SK-N-MC (cell line): ENCODE results near the gene MIA3.
"Not testable (repeated sequence)": the region's sequence is repeated elsewhere in the genome, so short reads cannot be mapped to it uniquely, and the experiment has no call there.

Experiments used
- DNase-seq: peaks from one replicate; pipeline ENCODE4 v3.0.0-alpha.2; 2011; ENCODE audit warnings: low read depth, low spot score
- H3K27ac ChIP-seq: fragments of 200-600 bp; sonication (generic); 2 replicates; pipeline ENCODE4 v1.5.1; 2016; ENCODE audit warnings: mixed run types
- H3K36me3 ChIP-seq: fragments of 200-600 bp; sonication (generic); 2 replicates; pipeline ENCODE4 v1.6.1; 2017; ENCODE audit warnings: antibody characterized with exemption, low read length, mixed read lengths; ENCODE audit not compliant: insufficient read depth
- H3K4me3 ChIP-seq: fragments of 200-600 bp; sonication (generic); 2 replicates; pipeline ENCODE4 v1.5.1; 2016
- H3K9ac ChIP-seq: fragments of 200-600 bp; sonication (generic); 2 replicates; pipeline ENCODE4 v1.8.0; 2017; ENCODE audit warnings: mixed run types, mixed read lengths; ENCODE audit not compliant: insufficient read length
- H3K9me3 ChIP-seq: fragments of 200-600 bp; sonication (generic); 2 replicates; pipeline ENCODE4 v1.6.1; 2017; ENCODE audit warnings: low read depth, mild to moderate bottlenecking, antibody characterized with exemption, low read length, moderate library complexity, mixed read lengths
- EZH2 ChIP-seq: fragments of 200-600 bp; sonication (generic); IDR thresholded peaks from one replicate; pipeline ENCODE4 v1.6.1; 2017; ENCODE audit warnings: antibody characterized with exemption
- FOXP2 ChIP-seq: optimal IDR thresholded peaks from 2 replicates; pipeline ENCODE3; 2011; ENCODE audit warnings: mild to moderate bottlenecking, moderate library complexity; ENCODE audit not compliant: insufficient read depth; ENCODE audit errors: extremely low read length, control extremely low read depth
- POLR2AphosphoS5 ChIP-seq: IDR thresholded peaks from 2 replicates; pipeline ENCODE4 v1.6.1; 2012; ENCODE audit warnings: mild to moderate bottlenecking, low read depth, low read length, borderline replicate concordance

MIA3 gene

GRCh38 chr1:222589462-222590302 lies 28.2 kb upstream of the MIA3 start, which contains the start of gene TAF1A:
Gene TAF1A, minus strand, starts transcription at chr1:222589933.
- DNase-seq, result peak; percentile 44
- Histone ChIP-seq H3K9ac (peak within 1 kb of the TSS; percentile 78), H3K36me3 (peaks cover 34% of the 10 kb centered on the region), H3K4me3 (peak within 1 kb of the TSS; percentile 98), H3K27ac (peak within 1 kb of the TSS; percentile 78), H3K9me3 (no peaks in the 10 kb centered on the region)
- TF ChIP-seq FOXP2 (no peak), POLR2AphosphoS5 (peak; percentile 86)

DNA sequence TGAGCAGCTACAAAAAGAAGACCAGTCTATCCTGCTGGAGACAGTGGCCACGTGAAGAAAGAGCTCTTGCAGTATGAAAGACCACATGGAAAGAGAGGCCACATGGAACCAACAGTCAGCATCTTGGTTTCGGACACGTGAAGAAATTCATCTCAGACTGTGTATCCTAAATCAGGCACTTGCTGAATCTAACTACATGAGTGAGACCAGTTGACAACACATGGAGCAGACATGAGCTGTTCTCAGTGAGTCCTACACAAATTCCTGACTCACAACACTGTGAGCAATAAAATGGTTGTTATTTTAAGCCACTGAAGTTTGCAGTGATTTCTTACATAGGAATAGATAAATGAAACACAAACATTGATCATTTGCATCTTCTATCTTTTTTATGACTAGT lies 25.7 kb upstream of the MIA3 start:
- H3K4me3 ChIP-seq, result no peak overlapping the region
- DNase-seq, result no peak
- TF ChIP-seq FOXP2 (no peak), EZH2 (no peak), POLR2AphosphoS5 (no peak)
- no peaks in the 10 kb centered on the region for H3K9me3 ChIP-seq
- no peak overlapping the region for H3K27ac ChIP-seq
- peaks cover 12% of the 10 kb centered on the region for H3K36me3 ChIP-seq
- H3K9ac ChIP-seq, result no peak overlapping the region

GRCh38 chr1:222594789-222595188 lies 23.1 kb upstream of the MIA3 start:
- H3K9ac ChIP-seq, result no peak overlapping the region
- no peak overlapping the region for H3K4me3 ChIP-seq
- DNase-seq, result no peak
- no peaks in the 10 kb centered on the region for H3K9me3 ChIP-seq
- no peak overlapping the region for H3K27ac ChIP-seq
- no peaks in the 10 kb centered on the region for H3K36me3 ChIP-seq
- TF ChIP-seq POLR2AphosphoS5 (no peak), FOXP2 (no peak), EZH2 (no peak)

- TF ChIP-seq POLR2AphosphoS5 (no peak), FOXP2 (no peak), EZH2 (no peak)
- Histone ChIP-seq H3K4me3 (no peak overlapping the region), H3K27ac (no peak overlapping the region), H3K9me3 (no peaks in the 10 kb centered on the region), H3K36me3 (no peaks in the 10 kb centered on the region), H3K9ac (no peak overlapping the region)
- no peak for DNase-seq
Observed at GRCh38 chr1:222596696-222597095, 21.2 kb upstream of the MIA3 start.

GRCh38 chr1:222600281-222600680 lies 17.6 kb upstream of the MIA3 start:
- no peak for DNase-seq
- Histone ChIP-seq H3K9ac (no peak overlapping the region), H3K9me3 (no peaks in the 10 kb centered on the region), H3K36me3 (no peaks in the 10 kb centered on the region), H3K4me3 (no peak overlapping the region), H3K27ac (no peak overlapping the region)
- no peak for TF ChIP-seq POLR2AphosphoS5

- no peak overlapping the region for H3K9ac ChIP-seq
Observed at GRCh38 chr1:222601257-222601656, 16.6 kb upstream of the MIA3 start.

GRCh38 chr1:222606757-222607156 lies 11.1 kb upstream of the MIA3 start:
- Histone ChIP-seq H3K36me3 (no peaks in the 10 kb centered on the region), H3K9ac (no peak overlapping the region), H3K27ac (no peak overlapping the region), H3K4me3 (no peak overlapping the region), H3K9me3 (no peaks in the 10 kb centered on the region)
- TF ChIP-seq EZH2 (no peak), FOXP2 (no peak), POLR2AphosphoS5 (no peak)
- no peak for DNase-seq

More at GRCh38 chr1:222601257-222601656, 16.6 kb upstream of the MIA3 start:
- no peak for DNase-seq
- H3K36me3 ChIP-seq, result no peaks in the 10 kb centered on the region
- no peak overlapping the region for H3K4me3 ChIP-seq
- no peaks in the 10 kb centered on the region for H3K9me3 ChIP-seq
- H3K27ac ChIP-seq, result no peak overlapping the region
- TF ChIP-seq FOXP2, result no peak
- TF ChIP-seq POLR2AphosphoS5, result no peak
- no peak for TF ChIP-seq EZH2

DNA sequence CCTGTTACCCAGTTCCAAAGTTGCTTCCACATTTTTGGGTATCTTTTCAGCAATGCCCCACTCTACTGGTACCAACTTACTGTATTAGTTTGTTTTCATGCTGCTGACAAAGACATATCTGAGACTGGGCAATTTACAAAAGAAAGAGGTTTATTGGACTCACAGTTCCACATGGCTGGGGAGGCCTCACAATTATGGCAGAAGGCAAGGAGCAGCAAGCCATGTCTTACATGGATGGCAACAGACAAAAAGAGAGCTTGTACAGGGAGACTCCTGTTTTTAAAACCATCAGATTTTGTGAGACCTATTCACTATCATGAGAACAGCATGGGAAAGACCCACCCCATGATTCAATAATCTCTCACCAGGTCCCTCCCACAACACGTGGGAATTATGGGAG lies 8.8 kb upstream of the MIA3 start:
- not testable (repeated sequence) for H3K36me3 ChIP-seq, H3K27ac ChIP-seq, DNase-seq

GRCh38 chr1:222610728-222611127 lies 7.2 kb upstream of the MIA3 start:
- TF ChIP-seq FOXP2 (no peak), POLR2AphosphoS5 (no peak)
- Histone ChIP-seq H3K9me3 (no peaks in the 10 kb centered on the region), H3K36me3 (no peaks in the 10 kb centered on the region), H3K27ac (no peak overlapping the region), H3K9ac (no peak overlapping the region), H3K4me3 (no peak overlapping the region)
- no peak for DNase-seq

More for the DNA sequence above, 8.8 kb upstream of the MIA3 start:
- H3K9me3 ChIP-seq, H3K9ac ChIP-seq, H3K4me3 ChIP-seq: not testable (repeated sequence)
